ENCODE measurements around the gene ANXA4.

The ANXA4 gene

GRCh38 chr2:69786052-69786560, 44.2 kb downstream of the ANXA4 start:
- Histone ChIP-seq H3K4me1 (peaks cover 43% of the 10 kb centered on the region), H3K4me2 (0 out of 2 replicates have a peak overlapping the region, but pooled peaks have one; percentile 43), H3K9me3 (no peaks in the 10 kb centered on the region), H3K4me3 (no peak overlapping the region), H3K9ac (no peak overlapping the region), H3K36me3 (0 out of 2 replicates have a peak, but pooled peaks cover 8% of the 10 kb centered on the region), H3K27me3 (no peaks in the 10 kb centered on the region), H3K27ac (no peak overlapping the region; the same call in 1 of the 2 replicates), H4K20me1 (no peaks in the 10 kb centered on the region)
- TF ChIP-seq Cebpa-rat (IDR thresholded peaks at IDR 0.05) = no peak

GRCh38 chr2:69789175-69789721, 47.3 kb downstream of the ANXA4 start:
- H3K27ac ChIP-seq = peak overlapping the region; percentile 82
- no peaks in the 10 kb centered on the region for H4K20me1 ChIP-seq
- no peak for TF ChIP-seq Cebpa-rat (IDR thresholded peaks at IDR 0.05)
- H3K4me1 ChIP-seq = peaks cover 50% of the 10 kb centered on the region
- 0 out of 2 replicates have a peak, but pooled peaks cover 8% of the 10 kb centered on the region for H3K36me3 ChIP-seq
- H3K4me2 ChIP-seq = peak overlapping the region; percentile 94
- H3K9ac ChIP-seq = peak overlapping the region; percentile 76
- H3K4me3 ChIP-seq = peak overlapping the region; percentile 60; the same call in 1 of the 2 replicates
- H3K9me3 ChIP-seq = no peaks in the 10 kb centered on the region
- no peaks in the 10 kb centered on the region for H3K27me3 ChIP-seq

- Histone ChIP-seq H3K4me3 (peak overlapping the region; percentile 60), H3K9me3 (no peaks in the 10 kb centered on the region), H3K4me1 (peaks cover 50% of the 10 kb centered on the region), H4K20me1 (no peaks in the 10 kb centered on the region), H3K9ac (peak overlapping the region; percentile 76), H3K27me3 (no peaks in the 10 kb centered on the region), H3K4me2 (peak overlapping the region; percentile 94), H3K36me3 (0 out of 2 replicates have a peak, but pooled peaks cover 8% of the 10 kb centered on the region), H3K27ac (peak overlapping the region; percentile 82)
- no peak for TF ChIP-seq Cebpa-rat (IDR thresholded peaks at IDR 0.05)
These were observed 48.1 kb downstream of the ANXA4 start for GRCh38 chr2:69789772-69790600.

GRCh38 chr2:69790601-69790959, 48.6 kb downstream of the ANXA4 start:
- TF ChIP-seq Cebpa-rat (IDR thresholded peaks at IDR 0.05) = no peak
- Histone ChIP-seq H3K27ac (peak overlapping the region; percentile 82), H3K4me2 (peak overlapping the region; percentile 94), H4K20me1 (no peaks in the 10 kb centered on the region), H3K9ac (peak overlapping the region; percentile 76), H3K4me3 (peak overlapping the region; percentile 60), H3K9me3 (no peaks in the 10 kb centered on the region), H3K27me3 (no peaks in the 10 kb centered on the region), H3K36me3 (0 out of 2 replicates have a peak, but pooled peaks cover 8% of the 10 kb centered on the region), H3K4me1 (peaks cover 50% of the 10 kb centered on the region)

GRCh38 chr2:69791045-69791444, 49.1 kb downstream of the ANXA4 start:
- no peaks in the 10 kb centered on the region for H3K9me3 ChIP-seq
- no peaks in the 10 kb centered on the region for H4K20me1 ChIP-seq
- peak overlapping the region; percentile 82; the same call in 1 of the 2 replicates for H3K27ac ChIP-seq
- H3K4me1 ChIP-seq = peaks cover 46% of the 10 kb centered on the region
- TF ChIP-seq Cebpa-rat (IDR thresholded peaks at IDR 0.05) = no peak
- H3K4me3 ChIP-seq = peak overlapping the region; percentile 60; the same call in 1 of the 2 replicates
- H3K27me3 ChIP-seq = no peaks in the 10 kb centered on the region
- peak overlapping the region; percentile 76; the same call in 1 of the 2 replicates for H3K9ac ChIP-seq
- H3K4me2 ChIP-seq = peak overlapping the region; percentile 94
- H3K36me3 ChIP-seq = 0 out of 2 replicates have a peak, but pooled peaks cover 8% of the 10 kb centered on the region

GRCh38 chr2:69796174-69796573, 54.2 kb downstream of the ANXA4 start:
- Histone ChIP-seq H3K9ac (no peak overlapping the region), H3K9me3 (no peaks in the 10 kb centered on the region), H3K36me3 (no peaks in the 10 kb centered on the region; the same call in 1 of the 2 replicates), H3K4me2 (no peak overlapping the region), H3K27me3 (no peaks in the 10 kb centered on the region), H3K4me1 (peaks cover 23% of the 10 kb centered on the region), H3K27ac (no peak overlapping the region), H3K4me3 (no peak overlapping the region), H4K20me1 (no peaks in the 10 kb centered on the region)
- TF ChIP-seq Cebpa-rat (IDR thresholded peaks at IDR 0.05) = no peak

- Histone ChIP-seq H3K9me3 (no peaks in the 10 kb centered on the region), H3K36me3 (no peaks in the 10 kb centered on the region; the same call in 1 of the 2 replicates), H3K27ac (no peak overlapping the region), H3K4me3 (no peak overlapping the region), H3K4me1 (peaks cover 17% of the 10 kb centered on the region), H3K27me3 (no peaks in the 10 kb centered on the region), H3K4me2 (no peak overlapping the region), H3K9ac (no peak overlapping the region), H4K20me1 (no peaks in the 10 kb centered on the region)
- TF ChIP-seq Cebpa-rat (IDR thresholded peaks at IDR 0.05) = no peak
These were observed 55.3 kb downstream of the ANXA4 start for GRCh38 chr2:69797235-69797634.

- no peaks in the 10 kb centered on the region for H3K27me3 ChIP-seq
- H3K4me2 ChIP-seq = peak overlapping the region; percentile 65
- H3K27ac ChIP-seq = no peak overlapping the region
- TF ChIP-seq Cebpa-rat (IDR thresholded peaks at IDR 0.05) = no peak
- H3K9me3 ChIP-seq = no peaks in the 10 kb centered on the region
- H4K20me1 ChIP-seq = no peaks in the 10 kb centered on the region
- peaks cover 19% of the 10 kb centered on the region for H3K4me1 ChIP-seq
- H3K9ac ChIP-seq = no peak overlapping the region
- H3K4me3 ChIP-seq = no peak overlapping the region
- H3K36me3 ChIP-seq = no peaks in the 10 kb centered on the region; the same call in 1 of the 2 replicates
These were observed 55.9 kb downstream of the ANXA4 start for GRCh38 chr2:69797836-69798289.

- no peaks in the 10 kb centered on the region; the same call in 1 of the 2 replicates for H3K36me3 ChIP-seq
- no peak for TF ChIP-seq Cebpa-rat (IDR thresholded peaks at IDR 0.05)
- H3K9me3 ChIP-seq = no peaks in the 10 kb centered on the region
- peaks cover 23% of the 10 kb centered on the region for H3K4me1 ChIP-seq
- H4K20me1 ChIP-seq = no peaks in the 10 kb centered on the region
- peak overlapping the region; percentile 8; the same call in 1 of the 2 replicates for H3K27ac ChIP-seq
- peak overlapping the region; percentile 65 for H3K4me2 ChIP-seq
- H3K27me3 ChIP-seq = no peaks in the 10 kb centered on the region
- no peak overlapping the region; the same call in 1 of the 2 replicates for H3K9ac ChIP-seq
- H3K4me3 ChIP-seq = no peak overlapping the region
These were observed 56.5 kb downstream of the ANXA4 start for GRCh38 chr2:69798290-69798908.
